Trophoblast cell (in vitro differentiated cells and primary cell): Measurements from ENCODE around the gene MACROD2.

ENCODE experiments used
- DNase-seq, 2 donors: peaks; one replicate each; pipeline ENCODE4 v3.0.0-alpha.2; 2016
- H2AFZ ChIP-seq: 2 replicates; pipeline ENCODE4 v1.6.1; 2013; ENCODE audit warnings: low read length, moderate library complexity, mild to moderate bottlenecking; ENCODE audit not compliant: insufficient read depth, poor library complexity
- H2AK5ac ChIP-seq: 2 replicates; pipeline ENCODE4 v1.6.1; 2013; ENCODE audit warnings: mild to moderate bottlenecking, low read length
- H2BK120ac ChIP-seq: 2 replicates; pipeline ENCODE4 v1.6.1; 2013; ENCODE audit warnings: low read length, mild to moderate bottlenecking, moderate library complexity; ENCODE audit not compliant: insufficient read depth, poor library complexity
- H2BK12ac ChIP-seq: 2 replicates; pipeline ENCODE4 v1.6.1; 2013; ENCODE audit warnings: mild to moderate bottlenecking, low read length, moderate library complexity
- H2BK5ac ChIP-seq: 2 replicates; pipeline ENCODE4 v1.6.1; 2013; ENCODE audit warnings: low read length, low read depth, moderate library complexity, mild to moderate bottlenecking; ENCODE audit not compliant: poor library complexity
- H3K14ac ChIP-seq: 2 replicates; pipeline ENCODE4 v1.6.1; 2013; ENCODE audit warnings: mild to moderate bottlenecking, low read length
- H3K18ac ChIP-seq: 2 replicates; pipeline ENCODE4 v1.6.1; 2013; ENCODE audit warnings: mild to moderate bottlenecking, low read length
- H3K23ac ChIP-seq: 2 replicates; pipeline ENCODE4 v1.6.1; 2013; ENCODE audit warnings: low read length
- H3K27ac ChIP-seq: 2 replicates; pipeline ENCODE4 v1.5.1; 2013; ENCODE audit warnings: low read depth, mild to moderate bottlenecking, inconsistent platforms, low read length, moderate library complexity
- H3K27me3 ChIP-seq: 2 replicates; pipeline ENCODE4 v1.6.1; 2013; ENCODE audit warnings: inconsistent platforms, mild to moderate bottlenecking, low read length, moderate library complexity; ENCODE audit not compliant: insufficient read depth
- H3K36me3 ChIP-seq, 2 experiments: 1 replicate in 1 of 2; 2 replicates in 1 of 2; pipeline ENCODE4 v1.6.1; 2013; ENCODE audit warnings: low read length in 2 of 2, mild to moderate bottlenecking in 2 of 2, moderate library complexity in 1 of 2; ENCODE audit not compliant: insufficient read depth in 2 of 2, control insufficient read depth in 1 of 2
- H3K4ac ChIP-seq: 2 replicates; pipeline ENCODE4 v1.6.1; 2013; ENCODE audit warnings: low read depth, mild to moderate bottlenecking, low read length, moderate library complexity
- H3K4me1 ChIP-seq, 2 experiments: 1 replicate in 1 of 2; 2 replicates in 1 of 2; pipeline ENCODE4 v1.6.1; 2013; ENCODE audit warnings: low read length in 2 of 2, mild to moderate bottlenecking in 2 of 2, moderate library complexity in 1 of 2; ENCODE audit not compliant: insufficient read depth in 2 of 2, control insufficient read depth in 1 of 2
- H3K4me2 ChIP-seq: 2 replicates; pipeline ENCODE4 v1.6.1; 2013; ENCODE audit warnings: inconsistent platforms, mild to moderate bottlenecking, low read length, moderate library complexity
- H3K4me3 ChIP-seq: 2 replicates; pipeline ENCODE4 v1.5.1; 2013; ENCODE audit warnings: mild to moderate bottlenecking, low read depth, low read length, inconsistent platforms
- H3K79me1 ChIP-seq: one replicate; pipeline ENCODE4 v1.6.1; 2013; ENCODE audit warnings: low read length
- H3K79me2 ChIP-seq: 2 replicates; pipeline ENCODE4 v1.6.1; 2013; ENCODE audit warnings: low read length, mild to moderate bottlenecking; ENCODE audit not compliant: control insufficient read depth, insufficient read depth, poor library complexity
- H3K9ac ChIP-seq: 2 replicates; pipeline ENCODE4 v1.6.1; 2013; ENCODE audit warnings: mild to moderate bottlenecking, low read length
- H3K9me3 ChIP-seq: 2 replicates; pipeline ENCODE4 v1.6.1; 2013; ENCODE audit warnings: low read depth, mild to moderate bottlenecking, control low read depth, inconsistent platforms, low read length; ENCODE audit not compliant: insufficient read depth
- H4K12ac ChIP-seq: 2 replicates; pipeline ENCODE4 v1.6.1; 2013; ENCODE audit warnings: low read depth, mild to moderate bottlenecking, low read length, moderate library complexity
- H4K8ac ChIP-seq: 2 replicates; pipeline ENCODE4 v1.6.1; 2013; ENCODE audit warnings: low read depth, mild to moderate bottlenecking, low read length, moderate library complexity
- H4K91ac ChIP-seq: one replicate; pipeline ENCODE4 v1.6.1; 2013; ENCODE audit warnings: low read depth, mild to moderate bottlenecking, low read length, moderate library complexity
- WGBS: extraction: QIAGEN DNeasy Blood & Tissue Kit; methylation state at CpG from one replicate; pipeline ENCODE4 v1.1.7; 2013; ENCODE audit warnings: missing lambda C conversion rate; ENCODE audit not compliant: insufficient read length, insufficient coverage; ENCODE audit errors: extremely low coverage; 5-methylcytosine and 5-hydroxymethylcytosine counted together

MACROD2 gene

DNA sequence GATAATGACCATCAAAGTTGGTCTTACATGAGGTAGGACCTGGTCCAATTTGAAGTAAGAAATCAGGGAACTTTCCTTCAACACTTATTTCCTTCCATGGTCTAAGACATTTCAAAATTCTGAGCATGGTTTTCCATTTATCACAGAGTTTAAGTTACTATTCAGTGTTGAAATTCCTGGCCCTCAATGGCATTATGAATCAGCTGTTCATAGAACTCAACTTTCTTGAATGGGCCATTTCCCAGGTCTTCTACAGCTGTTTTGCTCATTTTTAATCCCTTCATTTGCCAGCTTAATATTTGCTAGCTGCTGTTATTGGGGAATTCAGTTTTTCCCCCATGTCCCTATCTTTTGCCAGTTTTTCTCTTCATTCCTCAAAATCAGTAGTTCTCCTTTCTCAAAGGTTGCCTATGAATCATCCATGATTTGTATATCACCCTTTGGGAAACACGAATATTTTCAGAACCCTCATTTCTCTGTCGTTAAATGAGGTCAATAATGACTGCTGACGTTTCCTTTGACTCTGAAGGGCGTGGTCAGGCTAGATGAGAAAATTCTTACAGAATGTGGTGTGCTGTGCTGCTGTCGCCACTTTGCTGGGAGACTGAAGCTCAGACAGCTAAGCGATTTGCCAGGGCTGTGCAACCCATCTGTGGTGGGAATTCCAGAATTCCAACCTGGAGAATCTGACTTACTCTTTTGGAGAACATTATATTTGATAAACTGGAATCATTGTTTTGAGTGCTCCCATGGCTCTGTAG is 558.6 kb downstream of the MACROD2 start:
- H3K14ac ChIP-seq: no peak overlapping the region
- H3K18ac ChIP-seq: no peak overlapping the region
- no peak overlapping the region for H3K9ac ChIP-seq
- no CpG with 5 or more reads among the region's 6 CpGs for WGBS
- no peak overlapping the region for H2BK5ac ChIP-seq
- H3K27ac ChIP-seq: no peak overlapping the region
- no peaks in the 10 kb centered on the region for H3K27me3 ChIP-seq
- H3K9me3 ChIP-seq: no peaks in the 10 kb centered on the region
- peaks cover 2 to 3% of the 10 kb centered on the region in 2 experiments for H3K4me1 ChIP-seq
- H2BK12ac ChIP-seq: no peak overlapping the region
- no peak overlapping the region for H3K23ac ChIP-seq
- H2BK120ac ChIP-seq: no peak overlapping the region
- no peak overlapping the region for H4K91ac ChIP-seq
- no peak overlapping the region for H4K8ac ChIP-seq
- H3K79me2 ChIP-seq: no peaks in the 10 kb centered on the region
- no peak overlapping the region for H4K12ac ChIP-seq
- H2AFZ ChIP-seq: no peak overlapping the region
- H3K36me3 ChIP-seq: no peaks in the 10 kb centered on the region
- no peak overlapping the region for H3K4me3 ChIP-seq
- no peak overlapping the region for H3K4ac ChIP-seq
- H3K4me2 ChIP-seq: no peak overlapping the region
- H2AK5ac ChIP-seq: no peak overlapping the region
- peak in 1 of 2 donors; percentile 23 for DNase-seq
- no peaks in the 10 kb centered on the region for H3K79me1 ChIP-seq

- Histone ChIP-seq H3K9me3 (no peaks in the 10 kb centered on the region), H3K36me3 (no peaks in the 10 kb centered on the region), H2AK5ac (no peak overlapping the region), H3K9ac (no peak overlapping the region), H4K91ac (peak overlapping the region; percentile 47), H2BK120ac (no peak overlapping the region), H3K4me2 (no peak overlapping the region), H3K14ac (no peak overlapping the region), H4K8ac (no peak overlapping the region), H3K27ac (peak overlapping the region; percentile 5), H2BK12ac (peak overlapping the region; percentile 80), H2AFZ (no peak overlapping the region), H3K4ac (no peak overlapping the region), H3K79me2 (no peaks in the 10 kb centered on the region), H4K12ac (no peak overlapping the region), H3K18ac (no peak overlapping the region), H2BK5ac (no peak overlapping the region), H3K79me1 (no peaks in the 10 kb centered on the region), H3K27me3 (no peaks in the 10 kb centered on the region), H3K4me1 (peaks cover 2 to 3% of the 10 kb centered on the region in 2 experiments), H3K4me3 (no peak overlapping the region), H3K23ac (no peak overlapping the region)
- DNase-seq: peak; percentile 48 to 68
- no CpG with 5 or more reads among the region's 3 CpGs for WGBS
Observed at GRCh38 chr20:14555676-14556075, 560.4 kb downstream of the MACROD2 start.

DNA sequence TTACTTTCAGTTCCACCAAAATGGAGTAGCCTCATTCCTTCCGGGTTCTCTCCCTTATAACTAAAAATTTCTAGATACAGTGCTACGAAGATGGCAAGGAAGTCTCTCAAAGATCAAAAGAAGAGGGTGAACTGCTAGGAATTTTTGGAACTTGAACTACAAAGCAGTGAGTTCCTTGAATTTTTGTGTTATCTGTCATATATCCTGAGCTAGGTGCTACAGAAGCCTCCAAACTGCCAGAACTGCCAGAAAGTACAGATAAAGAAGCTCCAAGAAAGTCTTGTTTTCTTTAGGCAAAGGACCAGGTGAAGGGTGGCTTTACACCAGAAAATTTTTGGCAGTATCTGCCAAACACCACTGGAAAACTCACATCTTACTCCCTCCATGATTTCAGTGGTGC is 560.9 kb downstream of the MACROD2 start:
- Histone ChIP-seq H2BK120ac (no peak overlapping the region), H2BK5ac (no peak overlapping the region), H3K4me1 (peaks cover 2 to 3% of the 10 kb centered on the region in 2 experiments), H3K79me1 (no peaks in the 10 kb centered on the region), H3K18ac (no peak overlapping the region), H3K4me3 (no peak overlapping the region), H3K79me2 (no peaks in the 10 kb centered on the region), H3K27ac (no peak overlapping the region), H3K27me3 (no peaks in the 10 kb centered on the region), H2BK12ac (no peak overlapping the region), H3K9ac (no peak overlapping the region), H2AFZ (no peak overlapping the region), H4K8ac (peak overlapping the region; percentile 38), H3K36me3 (no peaks in the 10 kb centered on the region), H4K91ac (no peak overlapping the region), H3K9me3 (no peaks in the 10 kb centered on the region), H3K4me2 (no peak overlapping the region), H3K23ac (no peak overlapping the region), H3K4ac (no peak overlapping the region), H3K14ac (no peak overlapping the region), H4K12ac (no peak overlapping the region), H2AK5ac (no peak overlapping the region)
- peak; percentile 6 to 65 for DNase-seq
- WGBS: no CpG with 5 or more reads among the region's 2 CpGs

DNA sequence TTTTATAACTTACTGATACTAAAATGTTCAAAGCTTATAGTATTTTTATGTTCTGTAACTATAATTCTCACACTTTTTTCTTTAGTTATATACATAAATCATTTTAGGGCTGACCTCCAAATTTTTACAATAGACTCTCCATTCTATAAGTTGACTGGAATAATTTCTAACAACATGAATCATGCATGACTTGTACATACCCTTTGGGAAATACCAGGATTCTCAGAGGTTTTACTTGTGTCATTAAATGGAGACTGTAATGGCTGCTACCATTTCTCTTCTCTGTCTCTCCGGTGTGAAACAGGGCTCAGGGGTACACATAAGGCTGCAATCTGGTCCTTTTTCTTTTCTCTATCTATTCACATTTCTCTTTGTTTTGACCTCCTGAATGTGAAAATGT is 564.3 kb downstream of the MACROD2 start:
- H3K4me3 ChIP-seq: no peak overlapping the region
- no peaks in the 10 kb centered on the region for H3K27me3 ChIP-seq
- no peak overlapping the region for H3K4me2 ChIP-seq
- H3K4me1 ChIP-seq: peaks cover 2 to 3% of the 10 kb centered on the region in 2 experiments
- H3K36me3 ChIP-seq: no peaks in the 10 kb centered on the region
- H3K23ac ChIP-seq: no peak overlapping the region
- DNase-seq: no peak
- no peak overlapping the region for H3K14ac ChIP-seq
- H4K12ac ChIP-seq: no peak overlapping the region
- no peak overlapping the region for H4K8ac ChIP-seq
- no peak overlapping the region for H3K27ac ChIP-seq
- H3K9me3 ChIP-seq: no peaks in the 10 kb centered on the region
- H3K4ac ChIP-seq: no peak overlapping the region
- no peaks in the 10 kb centered on the region for H3K79me2 ChIP-seq
- no peak overlapping the region for H3K18ac ChIP-seq
- no CpG with 5 or more reads among the region's 1 CpG for WGBS
- no peaks in the 10 kb centered on the region for H3K79me1 ChIP-seq
- no peak overlapping the region for H2AK5ac ChIP-seq
- H2AFZ ChIP-seq: no peak overlapping the region
- H2BK5ac ChIP-seq: no peak overlapping the region
- no peak overlapping the region for H3K9ac ChIP-seq
- H2BK120ac ChIP-seq: no peak overlapping the region
- no peak overlapping the region for H2BK12ac ChIP-seq
- H4K91ac ChIP-seq: no peak overlapping the region
